GM19035 (cell line): ENCODE measurements around the gene CDADC1.
"Not testable (repeated sequence)": the region's sequence is repeated elsewhere in the genome, so short reads cannot be mapped to it uniquely, and the experiment has no call there.

Source experiments
- ATAC-seq: cut with Tn5 transposase; IDR thresholded peaks from one replicate; pipeline ENCODE4 v1.9.1; 2021; ENCODE audit not compliant: unreplicated experiment

Gene CDADC1

DNA sequence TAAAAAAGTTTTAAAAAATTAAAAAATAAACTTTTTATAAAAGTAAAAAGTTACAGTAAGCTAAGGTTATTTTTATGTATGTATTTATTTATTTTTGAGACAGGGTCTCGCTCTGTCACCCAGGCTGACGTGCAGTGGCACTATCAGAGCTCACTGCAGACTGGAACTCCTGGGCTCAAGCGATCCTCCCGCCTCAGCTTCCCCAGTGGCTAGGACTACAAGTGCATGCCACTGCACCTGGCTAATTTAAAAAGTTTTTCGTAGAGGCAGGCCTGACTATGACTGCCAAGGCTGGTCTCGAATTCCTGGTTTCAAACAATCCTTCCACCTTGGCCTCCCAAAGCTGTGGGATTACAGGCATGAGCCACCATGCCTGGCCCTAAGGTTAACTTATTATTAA, 64.1 kb downstream of the CDADC1 start:
- ATAC-seq: no peak

DNA sequence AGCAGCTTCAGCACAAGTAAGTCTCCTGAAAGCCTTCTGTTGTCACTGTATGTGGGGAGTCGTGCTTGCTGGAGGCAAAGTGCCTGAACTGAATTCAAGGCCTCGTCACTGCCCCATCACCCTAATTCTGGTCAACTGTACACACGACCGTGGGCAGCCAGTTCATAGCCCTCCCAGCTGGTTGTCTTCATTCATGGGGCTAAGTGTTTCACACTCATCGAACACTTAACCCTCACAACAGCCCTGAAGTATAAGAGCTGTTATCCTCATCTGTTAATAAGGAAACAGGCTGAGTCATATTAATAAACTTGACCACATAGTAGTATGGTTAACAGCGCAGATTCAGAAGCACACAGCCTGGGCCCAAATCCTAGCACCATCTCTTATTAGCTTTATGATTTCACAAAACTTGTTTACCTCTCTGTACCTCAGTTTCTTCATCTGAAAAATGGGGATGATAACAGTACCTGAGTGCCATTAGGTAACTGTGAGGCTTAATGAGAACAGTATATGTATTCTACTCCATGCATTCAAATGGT, 66.7 kb downstream of the CDADC1 start:
- ATAC-seq: peak; percentile 59

DNA sequence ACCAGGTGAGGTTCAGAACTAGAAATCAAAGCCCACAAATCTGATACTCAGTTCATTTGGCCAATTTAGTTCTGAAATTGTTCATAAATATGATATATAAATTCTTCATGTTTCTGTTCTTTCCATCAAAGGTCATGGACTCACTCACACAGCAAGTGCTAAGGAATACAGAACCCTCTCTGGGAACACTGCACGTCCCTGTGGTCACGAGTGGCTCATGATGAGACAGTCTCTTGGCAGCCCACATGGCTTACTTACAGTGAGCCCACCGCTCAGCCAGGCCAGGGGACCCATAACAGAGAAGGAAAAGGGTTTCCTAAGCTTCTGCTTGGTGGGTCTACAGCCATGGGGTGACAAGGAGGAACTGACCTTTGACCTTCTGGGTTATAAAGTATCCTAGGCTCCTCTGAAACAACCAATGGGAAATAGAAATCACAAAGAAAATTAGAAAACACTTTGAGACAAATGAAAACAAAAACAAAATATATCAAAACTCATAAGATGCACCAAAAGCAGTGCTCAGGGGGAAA, 67.4 kb downstream of the CDADC1 start:
- ATAC-seq: no peak

DNA sequence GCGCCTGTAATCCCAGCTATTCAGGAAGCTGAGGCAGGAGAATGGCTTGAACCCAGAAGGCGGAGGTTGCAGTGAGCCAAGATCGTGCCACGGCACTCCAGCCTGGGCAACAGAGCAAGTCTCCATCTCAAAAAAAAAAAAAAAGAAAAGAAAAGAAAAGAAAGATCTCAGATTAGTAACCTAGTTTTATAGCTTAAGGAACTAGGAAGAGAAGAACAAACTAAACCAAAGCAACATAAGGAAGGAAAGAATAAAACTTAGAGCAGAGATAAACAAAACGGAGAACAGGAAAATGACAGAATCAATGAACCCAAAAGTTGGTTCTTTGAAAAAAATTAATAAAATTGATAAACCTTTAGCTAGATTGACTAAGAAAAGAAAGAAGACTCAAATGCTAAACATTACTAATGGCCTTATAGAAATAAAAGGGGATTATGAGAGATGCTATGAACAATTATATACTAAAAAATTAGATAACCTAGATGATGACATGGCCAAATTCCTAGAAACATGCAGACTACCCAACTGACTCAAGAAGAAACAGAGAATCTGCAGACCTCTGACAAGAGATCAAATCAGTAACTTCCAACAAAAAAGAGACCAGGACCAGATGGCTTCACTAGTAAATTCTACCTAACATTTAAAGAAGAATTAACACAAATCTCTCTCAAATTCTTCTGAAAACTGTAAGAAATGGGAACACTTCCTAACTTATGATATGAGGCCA, 68.2 kb downstream of the CDADC1 start:
- ATAC-seq: no peak

DNA sequence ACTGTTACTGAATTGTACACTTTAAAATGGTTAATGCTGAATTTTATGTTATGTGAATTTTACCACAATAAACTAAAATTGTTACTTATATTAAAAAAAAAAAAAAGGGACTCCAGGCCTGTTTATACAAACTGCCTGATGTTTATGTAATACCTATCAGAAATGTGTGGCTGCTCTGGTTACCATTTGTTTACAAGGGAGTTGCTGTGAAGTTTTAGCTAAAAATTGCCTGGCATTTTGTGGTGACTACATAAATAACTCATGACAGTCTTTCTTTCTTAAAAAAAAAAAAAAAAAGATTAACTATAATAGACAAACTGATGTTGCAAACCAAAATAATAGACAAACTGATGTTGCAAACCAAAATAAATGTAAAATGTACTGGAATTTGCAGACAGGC, 71.8 kb downstream of the CDADC1 start:
- ATAC-seq: no peak

DNA sequence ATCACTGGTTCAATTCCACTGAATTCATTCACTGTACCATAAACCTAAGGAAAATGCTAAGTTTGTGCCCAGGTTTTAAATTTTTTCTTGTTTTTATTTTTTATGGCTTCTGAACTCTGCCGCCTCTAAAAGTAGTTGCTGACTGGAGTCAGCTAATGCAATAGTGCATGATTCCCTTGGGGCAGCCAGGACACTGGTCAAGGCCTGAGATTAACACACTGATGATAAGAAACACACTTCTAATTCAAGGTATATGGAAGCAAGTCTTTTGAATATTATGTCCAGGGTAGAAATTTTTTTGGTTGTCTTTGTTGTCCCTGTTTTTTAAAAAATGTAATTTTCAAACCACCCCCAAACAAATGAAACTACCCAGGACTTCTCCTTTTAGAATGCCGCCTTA, 72.2 kb downstream of the CDADC1 start:
- ATAC-seq: no peak

DNA sequence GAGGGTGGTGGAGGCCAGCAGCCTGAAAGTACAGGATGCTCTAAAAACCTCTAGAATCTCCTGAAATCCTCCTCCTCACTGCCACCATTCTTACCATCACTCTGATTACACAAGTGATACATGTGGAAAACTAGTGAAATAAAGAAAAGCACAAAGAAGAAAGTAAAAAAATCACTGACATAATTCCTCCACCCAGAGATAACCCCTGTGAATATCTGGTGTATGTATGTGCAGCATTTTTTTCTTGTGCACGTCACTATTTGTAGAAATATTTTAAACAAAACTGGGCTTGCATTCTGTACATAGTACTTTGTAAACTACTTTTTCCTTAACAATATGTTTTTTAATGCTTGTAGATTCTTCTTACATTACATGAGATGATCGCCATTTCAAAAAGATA, 73.2 kb downstream of the CDADC1 start:
- ATAC-seq: no peak

DNA sequence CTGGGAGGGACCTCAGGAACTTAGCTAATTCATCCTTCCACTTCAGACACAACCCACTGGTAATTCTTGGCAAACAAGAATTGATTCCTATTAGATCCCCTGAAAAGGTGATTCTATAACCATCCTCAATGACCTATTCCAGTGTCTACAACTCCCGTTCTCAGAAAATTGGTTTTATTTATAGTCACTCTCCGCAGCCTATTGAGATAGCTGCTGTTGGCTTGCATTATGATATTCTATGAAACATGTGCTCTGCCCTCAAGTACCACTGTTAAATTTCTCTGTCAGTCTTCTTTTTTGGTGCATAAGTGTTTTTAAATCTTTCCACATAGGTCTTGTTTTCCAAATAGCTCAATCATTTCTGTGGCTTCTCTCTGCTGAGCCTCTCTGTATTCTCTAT, 75.0 kb downstream of the CDADC1 start:
- no peak for ATAC-seq

DNA sequence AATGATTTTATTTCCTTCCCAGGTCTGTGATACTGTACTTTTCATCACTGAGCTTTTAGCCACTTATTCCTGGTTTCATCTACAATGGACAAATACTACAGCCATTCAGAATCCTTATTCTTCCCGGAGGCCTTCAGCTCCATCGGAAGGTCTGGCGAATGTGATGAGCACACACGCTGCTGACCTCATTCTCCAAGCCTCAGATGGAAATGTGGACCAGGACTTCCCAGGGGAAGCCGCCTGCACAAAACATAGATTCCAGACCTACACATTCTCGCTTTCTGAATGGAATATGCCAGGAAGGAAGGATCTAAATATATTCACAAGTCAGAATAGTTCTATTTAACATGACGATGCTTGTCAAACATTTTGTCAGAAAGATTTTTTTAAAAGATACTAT, 75.6 kb downstream of the CDADC1 start:
- ATAC-seq: no peak

DNA sequence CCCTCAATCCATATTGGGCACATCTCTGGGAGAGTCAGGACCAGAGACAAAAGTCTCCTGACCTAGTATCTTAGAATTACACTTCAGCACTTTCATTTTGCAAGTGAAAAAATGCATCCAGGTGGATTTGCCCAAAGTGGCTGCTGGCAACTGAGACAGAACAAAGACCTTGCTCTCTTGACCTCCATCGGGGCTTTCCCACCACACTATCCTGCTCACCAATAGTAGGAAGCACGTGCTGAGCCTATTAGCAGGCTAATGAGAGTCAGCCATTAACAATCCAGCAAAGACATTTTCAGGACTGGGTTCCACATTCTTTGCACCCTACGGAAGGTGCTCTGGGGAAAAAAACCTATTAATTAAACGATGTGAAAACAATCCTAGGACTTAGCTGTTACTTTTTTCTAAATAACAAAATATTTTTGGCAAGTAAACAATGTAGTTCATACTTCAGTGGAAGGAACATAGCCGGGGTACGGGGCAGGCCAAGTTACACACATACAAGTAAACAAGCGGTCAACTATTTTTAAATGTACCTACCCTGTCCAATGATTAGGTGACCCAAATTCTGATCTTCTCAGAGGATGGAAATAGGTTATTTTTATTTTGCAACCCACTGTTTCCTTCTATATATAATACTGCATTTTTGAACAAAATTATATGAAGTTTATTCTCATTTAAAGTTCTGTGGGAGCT, 78.6 kb downstream of the CDADC1 start:
- ATAC-seq: no peak

DNA sequence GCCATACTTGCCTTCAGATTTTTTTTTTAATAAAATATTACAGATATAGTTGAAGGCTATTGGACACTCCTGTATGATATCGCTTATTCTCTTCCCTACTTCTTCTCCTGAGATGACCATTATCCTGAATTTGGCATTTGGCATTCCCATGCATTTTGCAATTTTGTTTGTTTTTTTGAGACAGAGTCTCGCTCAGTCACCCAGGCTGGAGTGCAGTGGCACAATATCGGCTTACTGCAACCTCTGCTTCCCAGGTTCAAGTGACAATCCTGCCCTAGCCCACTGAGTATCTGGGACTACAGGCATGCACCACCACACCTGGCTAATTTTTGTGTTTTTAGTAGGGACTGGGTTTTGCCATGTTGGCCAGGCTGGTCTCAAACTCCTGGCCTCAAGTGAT, 79.4 kb downstream of the CDADC1 start:
- not testable (repeated sequence) for ATAC-seq

DNA sequence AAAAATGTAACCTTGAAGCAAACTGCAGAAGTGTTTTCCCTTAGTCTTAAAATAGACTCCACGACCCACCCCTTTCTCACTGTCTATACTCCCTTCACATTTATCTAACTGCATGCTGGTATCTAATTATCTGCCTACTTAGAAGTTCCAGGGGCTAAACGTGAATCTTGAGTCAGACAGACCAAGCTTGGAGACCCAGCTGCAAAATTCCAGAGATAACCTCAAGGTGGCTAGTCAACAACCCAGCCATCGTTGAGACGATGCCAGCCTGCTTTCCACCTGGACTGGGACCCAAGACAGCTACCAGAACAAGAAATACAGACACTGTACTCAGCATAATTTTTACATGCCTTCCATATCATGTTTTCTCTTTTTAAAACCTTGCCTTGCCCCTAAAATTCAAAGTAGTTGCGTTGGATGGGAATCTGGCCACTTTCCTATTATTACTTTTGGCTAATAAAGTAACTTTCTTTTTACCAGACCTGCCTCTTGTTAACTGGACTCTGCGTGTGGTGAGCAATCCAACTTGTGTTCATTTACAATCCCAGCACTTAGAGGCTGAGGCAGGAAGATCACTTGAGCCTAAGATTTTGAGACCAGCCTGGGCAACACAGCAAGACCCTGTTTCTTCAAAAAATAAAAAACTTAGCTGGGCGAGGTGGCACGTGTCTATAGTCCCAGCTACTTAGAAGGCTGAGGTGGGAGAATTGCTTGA, 82.3 kb downstream of the CDADC1 start:
- ATAC-seq: no peak

DNA sequence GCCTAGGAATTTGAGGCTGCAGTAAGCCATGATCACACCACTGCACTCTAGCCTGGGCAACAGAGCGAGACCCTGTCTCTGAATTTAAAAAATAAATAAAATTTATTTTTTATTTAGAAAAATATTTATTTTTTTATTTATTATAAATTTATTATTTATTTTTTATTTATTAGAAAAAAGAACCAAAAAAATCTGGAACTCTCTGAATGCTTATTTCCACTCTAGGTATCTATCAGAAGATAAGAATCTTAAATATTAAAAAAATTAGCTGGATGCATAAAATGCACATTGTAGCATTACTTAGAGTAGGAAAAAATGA, 82.8 kb downstream of the CDADC1 start:
- ATAC-seq: no peak

DNA sequence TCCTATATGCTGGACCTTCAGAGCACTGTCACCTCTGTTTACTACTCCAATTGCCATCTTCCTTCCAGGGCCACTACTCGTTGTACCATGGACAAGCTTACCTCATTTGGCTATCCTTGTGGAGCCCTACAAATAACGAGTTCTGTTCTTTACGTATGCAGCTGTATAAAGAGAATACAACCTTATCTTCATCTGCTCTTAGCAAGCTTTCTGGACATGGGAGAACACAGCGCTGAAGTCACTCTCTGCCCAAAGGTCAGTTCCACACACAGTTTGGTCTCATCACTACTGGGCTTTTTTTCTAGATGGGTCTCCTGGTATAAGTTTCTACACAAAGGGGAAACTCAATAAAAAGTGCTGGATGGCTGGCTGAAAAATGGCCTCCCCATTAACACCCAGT, 88.9 kb downstream of the CDADC1 start:
- no peak for ATAC-seq

DNA sequence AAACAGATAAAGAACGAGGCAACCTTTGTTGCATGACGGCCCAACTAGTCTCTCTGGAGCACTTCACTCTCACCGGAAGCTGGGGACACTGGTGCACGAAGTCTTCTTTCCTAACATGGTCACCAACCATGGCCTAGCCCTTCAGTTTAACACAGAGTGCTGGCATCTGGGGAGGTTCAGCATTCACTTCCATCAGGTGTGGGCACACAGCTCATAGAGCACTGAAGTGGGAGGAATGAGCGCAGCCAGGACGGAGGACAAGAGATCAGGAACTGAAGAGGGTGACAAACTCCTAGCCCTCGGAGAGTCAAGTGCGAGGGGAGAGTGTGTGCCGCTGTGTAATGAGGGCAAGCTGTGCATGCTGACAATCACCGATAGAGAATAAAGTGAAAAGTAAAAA, 92.4 kb downstream of the CDADC1 start:
- ATAC-seq: no peak

DNA sequence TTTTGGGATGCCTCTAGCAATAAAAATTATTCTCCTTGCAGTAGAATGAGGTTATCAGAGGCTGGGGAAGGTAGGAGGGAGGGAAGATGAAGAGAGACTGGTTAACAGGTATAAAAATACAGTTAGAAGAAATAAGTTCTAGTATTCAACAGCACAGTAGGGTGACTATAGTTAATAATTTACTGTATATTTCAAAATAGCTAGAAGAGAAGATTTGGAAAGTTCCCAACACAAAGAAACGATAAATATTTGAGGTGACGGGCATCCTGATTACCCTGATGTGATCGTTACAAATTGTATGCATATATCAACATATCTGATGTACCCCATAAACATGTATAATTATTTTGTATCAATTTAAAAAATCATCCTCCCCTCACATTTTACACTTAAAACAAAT, 93.8 kb downstream of the CDADC1 start:
- no peak for ATAC-seq

DNA sequence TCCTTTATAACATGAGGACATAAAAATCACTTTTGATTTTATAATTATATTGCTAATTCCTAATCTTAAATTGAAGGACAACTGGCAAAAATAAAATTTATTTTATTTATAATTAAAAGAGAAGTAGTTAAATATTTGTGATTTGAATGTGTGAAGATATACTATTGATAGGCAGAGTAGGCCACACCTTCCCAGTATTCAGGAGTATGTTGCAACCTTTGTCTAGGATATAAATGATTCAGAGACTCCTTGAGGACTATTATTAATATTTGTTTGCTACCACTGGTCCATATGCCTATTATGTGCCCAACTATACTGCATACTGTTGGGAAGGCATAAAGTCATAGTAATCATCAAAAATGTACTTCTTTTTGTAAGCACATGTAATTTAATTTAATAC, 94.2 kb downstream of the CDADC1 start:
- no peak for ATAC-seq

DNA sequence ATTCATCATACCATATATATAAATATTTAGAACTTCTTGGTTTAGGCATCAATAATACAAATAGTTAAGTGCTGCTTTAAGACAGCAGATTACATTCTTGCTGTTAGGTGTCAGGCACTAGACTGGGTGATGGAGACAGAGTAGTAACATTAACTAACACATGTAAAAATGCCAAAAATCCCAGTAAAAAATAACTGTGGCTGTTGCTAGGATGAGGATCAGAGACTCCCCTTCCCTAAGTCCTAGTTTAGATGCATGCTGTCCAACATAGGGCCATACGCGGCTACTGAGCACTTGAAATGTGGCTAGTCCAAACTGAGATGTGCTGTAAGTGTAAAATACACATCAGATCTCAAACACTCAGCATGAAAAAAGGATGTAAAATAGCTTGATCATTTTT, 94.7 kb downstream of the CDADC1 start:
- no peak for ATAC-seq
